GM23338 (cell line): ENCODE data around the gene CLCN1. TPM values are rescaled to one million over a fixed set of nuclear protein-coding genes. Genes with fewer than 3 reads are reported as not detected.

ENCODE experiments used
- ATAC-seq: fragments of 200-7000 bp; cut with Tn5 transposase; 3 replicates; pipeline ENCODE4 v1.9.1; 2020
- DNase-seq: peaks from one replicate; pipeline ENCODE4 v3.0.0-alpha.2; 2015; ENCODE audit warnings: low spot score
- H2AFZ ChIP-seq: fragments of 200-600 bp; sonication (generic); 2 replicates; pipeline ENCODE4 v1.8.0; 2016; ENCODE audit warnings: antibody characterized with exemption, mild to moderate bottlenecking, moderate library complexity
- H3F3A ChIP-seq: fragments of 200-600 bp; sonication (generic); replicated peaks from 2 replicates; pipeline ENCODE4 v1.8.0; 2017; ENCODE audit warnings: antibody characterized with exemption, mixed run types, low read depth
- H3K27ac ChIP-seq: fragments of 200-600 bp; sonication (generic); 2 replicates; pipeline ENCODE4 v1.6.1; 2016; ENCODE audit warnings: low read depth
- H3K27me3 ChIP-seq: fragments of 200-600 bp; sonication (generic); 2 replicates; pipeline ENCODE4 v1.8.0; 2016; ENCODE audit warnings: mild to moderate bottlenecking, mixed run types, moderate library complexity; ENCODE audit not compliant: insufficient read depth
- H3K36me3 ChIP-seq: fragments of 200-600 bp; sonication (generic); 2 replicates; pipeline ENCODE4 v1.8.0; 2016; ENCODE audit warnings: mild to moderate bottlenecking; ENCODE audit not compliant: insufficient read depth
- H3K4me1 ChIP-seq: fragments of 200-600 bp; sonication (generic); 2 replicates; pipeline ENCODE4 v1.8.0; 2016; ENCODE audit warnings: mild to moderate bottlenecking, moderate library complexity; ENCODE audit not compliant: insufficient read depth
- H3K4me2 ChIP-seq: fragments of 200-600 bp; sonication (generic); 2 replicates; pipeline ENCODE4 v1.7.1; 2017; ENCODE audit warnings: mixed run types
- H3K4me3 ChIP-seq: fragments of 200-600 bp; sonication (generic); 2 replicates; pipeline ENCODE4 v1.6.1; 2016; ENCODE audit warnings: mixed run types
- H3K79me2 ChIP-seq: fragments of 200-600 bp; sonication (generic); replicated peaks from 2 replicates; pipeline ENCODE4 v1.8.0; 2017; ENCODE audit warnings: mild to moderate bottlenecking; ENCODE audit not compliant: insufficient read depth
- H3K9me2 ChIP-seq: fragments of 200-600 bp; sonication (generic); 2 replicates; pipeline ENCODE4 v1.8.0; 2017; ENCODE audit not compliant: insufficient read depth
- H4K20me1 ChIP-seq: fragments of 200-600 bp; sonication (generic); replicated peaks from 2 replicates; pipeline ENCODE4 v1.8.0; 2017; ENCODE audit warnings: mild to moderate bottlenecking; ENCODE audit not compliant: insufficient read depth
- H3K27ac Mint-ChIP-seq: 2 replicates; pipeline ENCODE4 v1.8.0; 2020; ENCODE audit warnings: inconsistent platforms, mild to moderate bottlenecking, moderate library complexity, mixed read lengths
- H3K27me3 Mint-ChIP-seq: 3 replicates; pipeline ENCODE4 v1.8.0; 2022; ENCODE audit warnings: low read depth, mild to moderate bottlenecking, moderate library complexity, mixed read lengths, inconsistent platforms; ENCODE audit not compliant: insufficient read depth, poor library complexity
- H3K36me3 Mint-ChIP-seq: 3 replicates; pipeline ENCODE4 v1.8.0; 2021; ENCODE audit warnings: low read depth, mild to moderate bottlenecking, inconsistent platforms, moderate library complexity, mixed read lengths
- H3K4me1 Mint-ChIP-seq: 3 replicates; pipeline ENCODE4 v1.8.0; 2020; ENCODE audit warnings: mild to moderate bottlenecking, inconsistent platforms, mixed read lengths
- H3K4me3 Mint-ChIP-seq: 3 replicates; pipeline ENCODE4 v1.8.0; 2021; ENCODE audit warnings: moderate library complexity, mild to moderate bottlenecking, inconsistent platforms, mixed read lengths
- H3K9me3 Mint-ChIP-seq: 3 replicates; pipeline ENCODE4 v1.8.0; 2020; ENCODE audit warnings: moderate library complexity, mild to moderate bottlenecking, inconsistent platforms, mixed read lengths
- CREB1 ChIP-seq: fragments of 250-450 bp; sonication (Bioruptor Pico); IDR thresholded peaks from 2 replicates; pipeline ENCODE4 v1.5.0; 2020; ENCODE audit warnings: low read depth, mild to moderate bottlenecking, moderate library complexity
- EZH2 ChIP-seq: fragments of 200-600 bp; sonication (generic); IDR thresholded peaks from one replicate; pipeline ENCODE4 v1.8.0; 2017; ENCODE audit warnings: antibody characterized with exemption, mild to moderate bottlenecking, low read depth; ENCODE audit not compliant: unreplicated experiment
- NANOG ChIP-seq: IDR thresholded peaks from 2 replicates; pipeline ENCODE4 v1.6.1; 2016; ENCODE audit warnings: antibody characterized with exemption, borderline replicate concordance
- polyA plus RNA-seq: library from polyadenylated mRNA; unstranded; fragments of >200 nt; fragmentation: Nextera tagmentation; extraction: Ambion mirVana; gene quantifications from 2 replicates; pipeline ENCODE4 v1.2.1, GENCODE V29; 2016
- total RNA-seq: library from RNA; depleted of rRNA; stranded (reverse); fragments of >200 nt; shearing (Covaris generic); gene quantifications from 2 replicates; pipeline ENCODE4 v1.2.3, GENCODE V29; 2014
- TF ChIP-seq, protein P1 (sequence below): fragments of 250-450 bp; sonication (Bioruptor Pico); IDR thresholded peaks from 2 replicates; pipeline ENCODE4 v1.5.0; 2020; ENCODE audit warnings: mild to moderate bottlenecking, moderate library complexity

CLCN1 gene
- total and polyA plus RNA-seq, 2 experiments from 2014 or later: 0.38 to 0.48 TPM

DNA sequence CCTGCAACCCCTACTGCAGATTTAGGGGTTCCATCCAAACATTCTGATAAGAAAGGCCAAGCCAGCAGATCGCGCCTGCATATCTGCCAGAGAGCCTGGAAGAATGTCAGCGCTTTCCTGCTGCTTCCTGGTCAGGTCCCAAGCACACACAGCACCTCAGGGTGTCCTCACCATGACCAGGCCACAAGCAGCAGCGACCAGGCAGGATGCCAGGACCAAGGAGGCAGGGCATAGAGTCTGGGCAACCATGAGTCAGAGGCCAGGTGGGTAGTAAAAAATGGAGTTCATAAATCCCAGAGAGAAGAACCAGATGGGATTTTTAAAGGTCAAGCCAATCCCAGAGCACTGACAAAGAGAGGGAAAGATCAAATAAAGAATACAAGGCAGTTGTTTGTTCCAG lies 52.1 kb downstream of the CLCN1 start (continued):
- TF ChIP-seq, protein P1, sequence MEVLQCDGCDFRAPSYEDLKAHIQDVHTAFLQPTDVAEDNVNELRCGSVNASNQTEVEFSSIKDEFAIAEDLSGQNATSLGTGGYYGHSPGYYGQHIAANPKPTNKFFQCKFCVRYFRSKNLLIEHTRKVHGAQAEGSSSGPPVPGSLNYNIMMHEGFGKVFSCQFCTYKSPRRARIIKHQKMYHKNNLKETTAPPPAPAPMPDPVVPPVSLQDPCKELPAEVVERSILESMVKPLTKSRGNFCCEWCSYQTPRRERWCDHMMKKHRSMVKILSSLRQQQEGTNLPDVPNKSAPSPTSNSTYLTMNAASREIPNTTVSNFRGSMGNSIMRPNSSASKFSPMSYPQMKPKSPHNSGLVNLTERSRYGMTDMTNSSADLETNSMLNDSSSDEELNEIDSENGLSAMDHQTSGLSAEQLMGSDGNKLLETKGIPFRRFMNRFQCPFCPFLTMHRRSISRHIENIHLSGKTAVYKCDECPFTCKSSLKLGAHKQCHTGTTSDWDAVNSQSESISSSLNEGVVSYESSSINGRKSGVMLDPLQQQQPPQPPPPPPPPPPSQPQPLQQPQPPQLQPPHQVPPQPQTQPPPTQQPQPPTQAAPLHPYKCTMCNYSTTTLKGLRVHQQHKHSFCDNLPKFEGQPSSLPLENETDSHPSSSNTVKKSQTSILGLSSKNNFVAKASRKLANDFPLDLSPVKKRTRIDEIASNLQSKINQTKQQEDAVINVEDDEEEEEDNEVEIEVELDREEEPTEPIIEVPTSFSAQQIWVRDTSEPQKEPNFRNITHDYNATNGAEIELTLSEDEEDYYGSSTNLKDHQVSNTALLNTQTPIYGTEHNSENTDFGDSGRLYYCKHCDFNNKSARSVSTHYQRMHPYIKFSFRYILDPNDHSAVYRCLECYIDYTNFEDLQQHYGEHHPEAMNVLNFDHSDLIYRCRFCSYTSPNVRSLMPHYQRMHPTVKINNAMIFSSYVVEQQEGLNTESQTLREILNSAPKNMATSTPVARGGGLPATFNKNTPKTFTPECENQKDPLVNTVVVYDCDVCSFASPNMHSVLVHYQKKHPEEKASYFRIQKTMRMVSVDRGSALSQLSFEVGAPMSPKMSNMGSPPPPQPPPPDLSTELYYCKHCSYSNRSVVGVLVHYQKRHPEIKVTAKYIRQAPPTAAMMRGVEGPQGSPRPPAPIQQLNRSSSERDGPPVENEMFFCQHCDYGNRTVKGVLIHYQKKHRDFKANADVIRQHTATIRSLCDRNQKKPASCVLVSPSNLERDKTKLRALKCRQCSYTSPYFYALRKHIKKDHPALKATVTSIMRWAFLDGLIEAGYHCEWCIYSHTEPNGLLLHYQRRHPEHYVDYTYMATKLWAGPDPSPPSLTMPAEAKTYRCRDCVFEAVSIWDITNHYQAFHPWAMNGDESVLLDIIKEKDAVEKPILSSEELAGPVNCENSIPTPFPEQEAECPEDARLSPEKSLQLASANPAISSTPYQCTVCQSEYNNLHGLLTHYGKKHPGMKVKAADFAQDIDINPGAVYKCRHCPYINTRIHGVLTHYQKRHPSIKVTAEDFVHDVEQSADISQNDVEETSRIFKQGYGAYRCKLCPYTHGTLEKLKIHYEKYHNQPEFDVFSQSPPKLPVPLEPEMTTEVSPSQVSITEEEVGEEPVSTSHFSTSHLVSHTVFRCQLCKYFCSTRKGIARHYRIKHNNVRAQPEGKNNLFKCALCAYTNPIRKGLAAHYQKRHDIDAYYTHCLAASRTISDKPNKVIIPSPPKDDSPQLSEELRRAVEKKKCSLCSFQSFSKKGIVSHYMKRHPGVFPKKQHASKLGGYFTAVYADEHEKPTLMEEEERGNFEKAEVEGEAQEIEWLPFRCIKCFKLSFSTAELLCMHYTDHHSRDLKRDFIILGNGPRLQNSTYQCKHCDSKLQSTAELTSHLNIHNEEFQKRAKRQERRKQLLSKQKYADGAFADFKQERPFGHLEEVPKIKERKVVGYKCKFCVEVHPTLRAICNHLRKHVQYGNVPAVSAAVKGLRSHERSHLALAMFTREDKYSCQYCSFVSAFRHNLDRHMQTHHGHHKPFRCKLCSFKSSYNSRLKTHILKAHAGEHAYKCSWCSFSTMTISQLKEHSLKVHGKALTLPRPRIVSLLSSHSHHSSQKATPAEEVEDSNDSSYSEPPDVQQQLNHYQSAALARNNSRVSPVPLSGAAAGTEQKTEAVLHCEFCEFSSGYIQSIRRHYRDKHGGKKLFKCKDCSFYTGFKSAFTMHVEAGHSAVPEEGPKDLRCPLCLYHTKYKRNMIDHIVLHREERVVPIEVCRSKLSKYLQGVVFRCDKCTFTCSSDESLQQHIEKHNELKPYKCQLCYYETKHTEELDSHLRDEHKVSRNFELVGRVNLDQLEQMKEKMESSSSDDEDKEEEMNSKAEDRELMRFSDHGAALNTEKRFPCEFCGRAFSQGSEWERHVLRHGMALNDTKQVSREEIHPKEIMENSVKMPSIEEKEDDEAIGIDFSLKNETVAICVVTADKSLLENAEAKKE (CRISPR knock-in tag): no peak

DNA sequence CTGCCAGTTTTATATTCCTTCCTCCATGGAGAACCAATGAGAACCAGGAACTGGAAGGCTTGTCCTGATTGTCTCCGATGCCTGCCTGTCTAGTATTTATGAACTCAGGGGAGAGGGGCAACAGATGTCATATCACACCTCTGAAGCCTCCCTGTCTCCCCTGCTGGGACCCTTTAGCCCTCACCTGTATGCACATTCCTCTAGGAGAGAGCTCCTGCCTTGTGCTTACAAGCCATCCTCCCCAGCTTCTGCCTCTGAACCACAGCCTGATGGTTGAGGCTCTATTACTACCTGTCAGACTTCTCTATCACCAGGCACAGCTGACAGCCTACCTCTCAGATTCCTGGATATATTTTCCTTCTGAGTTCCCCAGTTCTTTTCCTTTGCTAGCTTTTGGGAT lies 52.5 kb downstream of the CLCN1 start:
- Mint-ChIP-seq H3K27me3 (peaks cover 15% of the 10 kb centered on the region), H3K36me3 (no peaks in the 10 kb centered on the region), H3K9me3 (no peaks in the 10 kb centered on the region; the same call in 2 of the 3 replicates), H3K27ac (no peak overlapping the region), H3K4me1 (peaks cover 41% of the 10 kb centered on the region), H3K4me3 (no peak overlapping the region)
- ATAC-seq: peak; percentile 59
- peaks cover 6% of the 10 kb centered on the region; the same call in 1 of the 2 replicates for H3K9me2 ChIP-seq
- TF ChIP-seq EZH2: no peak
- TF ChIP-seq NANOG: no peak
- TF ChIP-seq, protein P1 (CRISPR knock-in tag): no peak
- no peak for TF ChIP-seq CREB1 (CRISPR knock-in tag)
- no peaks in the 10 kb centered on the region for H3K79me2 ChIP-seq
- H3K4me3 ChIP-seq: no peak overlapping the region
- peak overlapping the region; percentile 15; the same call in 1 of the 2 replicates for H2AFZ ChIP-seq
- H4K20me1 ChIP-seq: no peaks in the 10 kb centered on the region
- H3F3A ChIP-seq: peaks cover 6% of the 10 kb centered on the region
- H3K27ac ChIP-seq: peak overlapping the region; percentile 52; the same call in 1 of the 2 replicates
- H3K4me2 ChIP-seq: peak overlapping the region; percentile 53
- no peaks in the 10 kb centered on the region for H3K36me3 ChIP-seq
- no peak for DNase-seq
- peaks cover 41% of the 10 kb centered on the region for H3K4me1 ChIP-seq
- H3K27me3 ChIP-seq: peaks cover 16% of the 10 kb centered on the region
